Cardiac muscle cell (in vitro differentiated cells and primary cell): ENCODE results near the gene MIF. TPM values are rescaled to one million over a fixed set of nuclear protein-coding genes. Genes with fewer than 3 reads are reported as not detected.

Experiments
- DNase-seq, 2 donors: peaks; one replicate each; pipeline versions ENCODE4 v3.0.0 to v3.0.0-alpha.2; 2010 to 2017; ENCODE audit warnings: low read depth in 1 of 2, low spot score in 1 of 2
- H3K27ac ChIP-seq: fragments of 200-600 bp; sonication (generic); 2 replicates; pipeline ENCODE4 v1.5.1; 2016
- H3K27me3 ChIP-seq: fragments of 200-600 bp; sonication (generic); 2 replicates; pipeline ENCODE4 v1.6.0; 2016; ENCODE audit warnings: control low read depth
- H3K36me3 ChIP-seq: fragments of 200-600 bp; sonication (generic); 2 replicates; pipeline ENCODE4 v1.5.1; 2016; ENCODE audit warnings: control low read depth
- H3K4me1 ChIP-seq: fragments of 200-600 bp; sonication (generic); 2 replicates; pipeline ENCODE4 v1.8.1; 2017; ENCODE audit warnings: low read depth, mild to moderate bottlenecking, mixed run types
- H3K4me3 ChIP-seq: fragments of 200-600 bp; sonication (generic); 2 replicates; pipeline ENCODE4 v1.5.1; 2016; ENCODE audit warnings: mild to moderate bottlenecking
- H3K9me3 ChIP-seq: fragments of 200-600 bp; sonication (generic); 2 replicates; pipeline ENCODE4 v1.5.1; 2017; ENCODE audit warnings: low read depth, mild to moderate bottlenecking, control low read depth
- CTCF ChIP-seq: IDR thresholded peaks from 2 replicates; pipeline ENCODE4 v1.5.1; 2012; ENCODE audit warnings: low read depth, mild to moderate bottlenecking, low read length
- polyA plus RNA-seq: library from polyadenylated mRNA; unstranded; fragments of >200 nt; fragmentation: Nextera tagmentation; extraction: Ambion mirVana; gene quantifications from 2 replicates; pipeline ENCODE4 v1.2.1, GENCODE V29; 2016
- total RNA-seq: library from RNA; depleted of rRNA; stranded (reverse); fragments of >200 nt; gene quantifications from 2 replicates; pipeline ENCODE4 v1.2.3, GENCODE V29; 2016

Gene MIF
- total and polyA plus RNA-seq, 2 experiments from 2014 or later, result 855 to 4,717 TPM

DNA sequence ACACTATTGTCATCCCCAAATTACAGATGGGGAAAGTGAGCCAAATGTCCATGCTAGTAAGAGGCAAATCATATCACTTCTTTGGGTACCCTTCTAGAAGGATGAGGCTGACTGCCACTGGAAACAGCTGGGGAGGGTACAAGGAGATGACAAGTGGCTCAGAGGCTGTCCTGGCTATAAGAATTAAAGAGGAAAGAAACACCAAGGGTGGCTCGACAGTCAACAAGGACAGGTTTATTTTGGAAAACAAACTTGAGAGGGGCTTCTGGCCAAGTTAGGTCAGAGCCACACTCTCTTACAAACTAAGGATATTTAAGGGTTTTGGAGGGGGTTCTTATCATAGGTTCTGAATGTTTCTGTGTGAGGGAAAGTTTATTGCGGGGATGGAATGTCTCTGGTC, 2.1 kb upstream of the MIF start:
- no peaks in the 10 kb centered on the region for H3K27me3 ChIP-seq
- no peak overlapping the region for H3K27ac ChIP-seq
- H3K4me1 ChIP-seq, result peaks cover 4% of the 10 kb centered on the region
- TF ChIP-seq CTCF, result no peak
- H3K36me3 ChIP-seq, result peaks cover 8% of the 10 kb centered on the region
- no peak overlapping the region for H3K4me3 ChIP-seq
- no peaks in the 10 kb centered on the region for H3K9me3 ChIP-seq
- no peak for DNase-seq

DNA sequence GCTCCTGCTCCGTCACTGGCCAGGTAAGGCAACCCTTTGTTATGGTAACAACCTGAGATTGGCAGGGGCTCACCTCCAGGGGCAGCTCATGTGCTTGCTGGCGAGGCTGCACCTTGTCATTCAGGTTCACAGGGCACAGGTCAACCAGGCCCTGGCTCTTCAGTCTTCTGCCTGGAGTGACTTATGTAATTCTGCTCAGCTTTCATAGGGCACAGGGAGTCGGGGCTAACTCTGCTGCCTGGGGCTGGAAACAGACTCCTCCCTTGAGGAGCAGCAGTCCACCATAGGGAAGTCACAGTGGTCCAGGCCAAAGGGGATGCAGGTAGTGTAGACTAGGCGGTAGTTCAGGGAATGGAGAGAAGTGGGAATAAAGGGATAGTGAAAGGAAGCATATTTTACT, 1.5 kb upstream of the MIF start:
- no peaks in the 10 kb centered on the region for H3K27me3 ChIP-seq
- H3K36me3 ChIP-seq, result peaks cover 9% of the 10 kb centered on the region
- H3K9me3 ChIP-seq, result no peaks in the 10 kb centered on the region
- DNase-seq, result no peak
- H3K27ac ChIP-seq, result no peak overlapping the region
- H3K4me1 ChIP-seq, result peaks cover 4% of the 10 kb centered on the region
- no peak overlapping the region for H3K4me3 ChIP-seq
- TF ChIP-seq CTCF, result no peak

DNA sequence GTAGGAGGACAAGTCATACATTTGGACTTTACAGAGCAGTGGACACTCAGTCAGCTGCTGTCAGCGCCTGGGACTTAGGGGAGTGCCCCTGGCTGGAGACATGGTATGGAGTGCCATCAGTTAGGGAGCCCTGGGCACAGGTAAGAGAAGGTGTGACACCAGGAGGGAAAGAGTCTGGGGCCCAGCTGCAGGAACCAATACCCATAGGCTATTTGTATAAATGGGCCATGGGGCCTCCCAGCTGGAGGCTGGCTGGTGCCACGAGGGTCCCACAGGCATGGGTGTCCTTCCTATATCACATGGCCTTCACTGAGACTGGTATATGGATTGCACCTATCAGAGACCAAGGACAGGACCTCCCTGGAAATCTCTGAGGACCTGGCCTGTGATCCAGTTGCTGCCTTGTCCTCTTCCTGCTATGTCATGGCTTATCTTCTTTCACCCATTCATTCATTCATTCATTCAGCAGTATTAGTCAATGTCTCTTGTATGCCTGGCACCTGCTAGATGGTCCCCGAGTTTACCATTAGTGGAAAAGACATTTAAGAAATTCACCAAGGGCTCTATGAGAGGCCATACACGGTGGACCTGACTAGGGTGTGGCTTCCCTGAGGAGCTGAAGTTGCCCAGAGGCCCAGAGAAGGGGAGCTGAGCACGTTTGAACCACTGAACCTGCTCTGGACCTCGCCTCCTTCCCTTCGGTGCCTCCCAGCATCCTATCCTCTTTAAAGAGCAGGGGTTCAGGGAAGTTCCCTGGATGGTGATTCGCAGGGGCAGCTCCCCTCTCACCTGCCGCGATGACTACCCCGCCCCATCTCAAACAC, 850 bp upstream of the MIF start:
- Histone ChIP-seq H3K4me1 (peaks cover 4% of the 10 kb centered on the region), H3K4me3 (peak overlapping the region; percentile 87), H3K36me3 (peaks cover 9% of the 10 kb centered on the region), H3K9me3 (no peaks in the 10 kb centered on the region), H3K27ac (peak overlapping the region; percentile 93), H3K27me3 (no peaks in the 10 kb centered on the region)
- no peak for TF ChIP-seq CTCF
- no peak for DNase-seq

DNA sequence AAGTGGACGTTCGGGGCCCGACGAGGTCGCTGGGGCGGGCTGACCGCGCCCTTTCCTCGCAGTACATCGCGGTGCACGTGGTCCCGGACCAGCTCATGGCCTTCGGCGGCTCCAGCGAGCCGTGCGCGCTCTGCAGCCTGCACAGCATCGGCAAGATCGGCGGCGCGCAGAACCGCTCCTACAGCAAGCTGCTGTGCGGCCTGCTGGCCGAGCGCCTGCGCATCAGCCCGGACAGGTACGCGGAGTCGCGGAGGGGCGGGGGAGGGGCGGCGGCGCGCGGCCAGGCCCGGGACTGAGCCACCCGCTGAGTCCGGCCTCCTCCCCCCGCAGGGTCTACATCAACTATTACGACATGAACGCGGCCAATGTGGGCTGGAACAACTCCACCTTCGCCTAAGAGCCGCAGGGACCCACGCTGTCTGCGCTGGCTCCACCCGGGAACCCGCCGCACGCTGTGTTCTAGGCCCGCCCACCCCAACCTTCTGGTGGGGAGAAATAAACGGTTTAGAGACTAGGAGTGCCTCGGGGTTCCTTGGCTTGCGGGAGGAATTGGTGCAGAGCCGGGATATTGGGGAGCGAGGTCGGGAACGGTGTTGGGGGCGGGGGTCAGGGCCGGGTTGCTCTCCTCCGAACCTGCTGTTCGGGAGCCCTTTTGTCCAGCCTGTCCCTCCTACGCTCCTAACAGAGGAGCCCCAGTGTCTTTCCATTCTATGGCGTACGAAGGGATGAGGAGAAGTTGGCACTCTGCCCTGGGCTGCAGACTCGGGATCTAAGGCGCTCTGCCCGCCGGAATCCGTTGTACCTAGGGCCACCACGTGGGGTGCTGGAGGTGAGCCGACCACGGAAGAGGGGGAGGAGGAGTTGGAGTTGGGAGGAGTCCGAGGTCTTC, 771 bp downstream of the MIF start:
- H3K4me1 ChIP-seq, result peaks cover 4% of the 10 kb centered on the region
- peak; percentile 86 to 91 for DNase-seq
- H3K36me3 ChIP-seq, result peaks cover 9% of the 10 kb centered on the region
- H3K27me3 ChIP-seq, result no peaks in the 10 kb centered on the region
- peak overlapping the region; percentile 93 for H3K27ac ChIP-seq
- TF ChIP-seq CTCF, result peak; percentile 30
- no peaks in the 10 kb centered on the region for H3K9me3 ChIP-seq
- peak overlapping the region; percentile 87 for H3K4me3 ChIP-seq

DNA sequence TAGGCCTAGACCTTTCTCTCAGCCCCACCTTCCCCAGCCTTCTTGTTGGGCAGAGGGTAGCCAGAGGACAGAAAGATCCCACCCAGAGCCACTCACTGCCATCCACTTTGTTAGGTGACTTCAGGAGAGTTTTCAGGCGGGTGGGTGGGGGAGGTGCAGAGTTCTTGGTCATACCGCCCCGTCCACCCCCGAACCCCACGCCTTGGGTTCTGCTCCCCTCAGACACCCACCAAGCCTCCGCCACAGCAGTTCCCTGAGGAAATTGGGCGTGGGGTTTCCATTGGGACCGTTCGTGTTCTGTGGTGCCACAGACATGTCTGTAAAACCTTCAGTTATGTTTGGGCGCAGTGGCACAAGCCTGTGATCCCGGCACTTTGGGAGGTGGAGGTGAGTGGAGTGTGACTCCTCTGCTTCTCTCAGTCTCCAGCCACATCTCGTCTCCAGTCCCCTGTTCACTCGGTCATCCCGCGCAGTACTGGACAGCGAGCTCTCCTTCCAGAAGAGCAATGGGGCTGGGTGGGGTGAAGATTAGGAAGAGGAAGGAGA, 1.5 kb downstream of the MIF start:
- peaks cover 4% of the 10 kb centered on the region for H3K4me1 ChIP-seq
- H3K27me3 ChIP-seq, result no peaks in the 10 kb centered on the region
- peak overlapping the region; percentile 93 for H3K27ac ChIP-seq
- TF ChIP-seq CTCF, result no peak
- H3K9me3 ChIP-seq, result no peaks in the 10 kb centered on the region
- peak overlapping the region; percentile 87 for H3K4me3 ChIP-seq
- DNase-seq, result no peak
- H3K36me3 ChIP-seq, result peaks cover 9% of the 10 kb centered on the region
